GM21526 (cell line): Measurements from ENCODE around the gene KCNQ1.

Experiments
- ATAC-seq: cut with Tn5 transposase; IDR thresholded peaks from one replicate; pipeline ENCODE4 v1.9.1; 2021; ENCODE audit warnings: moderate library complexity; ENCODE audit not compliant: unreplicated experiment, low FRiP score

The KCNQ1 gene

GRCh38 chr11:2575591-2576051 lies 130.8 kb downstream of the KCNQ1 start:
- ATAC-seq, result no peak

GRCh38 chr11:2576111-2576510 lies 131.3 kb downstream of the KCNQ1 start:
- ATAC-seq, result no peak

DNA sequence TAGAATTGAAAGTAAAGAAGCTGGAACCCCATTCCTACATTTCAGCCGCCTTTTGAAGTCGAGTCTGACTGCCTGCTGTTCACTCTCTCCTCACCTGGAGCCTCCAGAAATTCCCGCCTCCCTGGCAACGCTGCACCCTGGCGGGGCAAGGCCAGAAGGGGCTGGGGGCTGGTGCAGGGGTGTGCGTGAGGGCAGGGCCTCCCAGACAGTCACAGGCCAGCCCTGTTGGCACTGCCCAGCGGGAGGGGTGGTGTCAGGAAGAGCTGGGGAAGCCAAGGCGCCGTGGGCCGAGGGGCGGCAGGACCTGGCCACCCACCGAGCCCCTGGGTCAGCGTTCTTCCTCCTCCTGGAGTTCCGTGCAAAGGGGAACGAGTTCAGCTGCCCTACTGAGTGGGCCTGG lies 131.7 kb downstream of the KCNQ1 start:
- ATAC-seq, result no peak

- no peak for ATAC-seq
These were observed 132.5 kb downstream of the KCNQ1 start for GRCh38 chr11:2577031-2577990.

GRCh38 chr11:2577991-2578928 lies 133.5 kb downstream of the KCNQ1 start:
- ATAC-seq, result no peak

- no peak for ATAC-seq
These were observed 134.1 kb downstream of the KCNQ1 start for GRCh38 chr11:2578929-2579270.

- no peak for ATAC-seq
These were observed 134.7 kb downstream of the KCNQ1 start for GRCh38 chr11:2579315-2580060.

DNA sequence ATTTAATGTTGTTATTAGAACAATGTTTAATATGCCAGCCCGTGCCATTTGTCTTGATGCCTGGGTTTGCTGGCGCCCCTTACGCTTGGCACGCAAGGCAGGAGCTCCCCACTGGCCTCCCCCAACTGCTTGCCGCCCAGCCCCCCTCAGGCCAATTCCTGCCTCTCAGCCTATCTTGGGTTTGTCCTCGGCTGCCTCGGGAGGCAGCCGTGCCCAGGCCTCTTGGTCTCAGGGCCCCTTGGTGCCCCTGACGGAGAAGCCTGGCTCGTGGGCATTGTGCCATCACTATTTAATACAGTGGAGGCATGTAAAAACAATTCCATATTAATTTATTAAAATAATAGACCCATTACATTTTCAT lies 135.2 kb downstream of the KCNQ1 start:
- no peak for ATAC-seq

DNA sequence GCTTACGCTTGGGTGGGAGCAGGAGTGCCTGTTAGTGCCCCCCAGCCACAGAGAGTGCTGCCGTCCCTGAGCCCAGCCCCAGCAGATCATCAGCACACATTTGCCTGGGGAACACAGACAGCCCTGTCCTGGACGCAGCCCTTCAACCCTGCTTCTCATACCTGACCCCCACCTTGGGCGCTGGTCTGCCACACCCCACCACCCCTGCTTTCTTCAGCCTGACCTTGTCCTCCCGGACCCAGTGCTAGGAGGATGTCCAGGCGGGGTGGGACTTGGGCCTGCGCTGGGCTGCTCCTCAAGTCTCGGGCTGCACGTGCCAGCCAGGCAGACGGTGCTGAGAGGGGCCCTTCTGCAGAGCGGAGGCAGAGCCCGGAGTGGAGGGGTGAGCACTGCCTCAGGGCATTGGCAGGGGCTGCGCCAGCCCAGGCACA lies 135.8 kb downstream of the KCNQ1 start:
- no peak for ATAC-seq

- no peak for ATAC-seq
These were observed 136.5 kb downstream of the KCNQ1 start for GRCh38 chr11:2581151-2581930.

DNA sequence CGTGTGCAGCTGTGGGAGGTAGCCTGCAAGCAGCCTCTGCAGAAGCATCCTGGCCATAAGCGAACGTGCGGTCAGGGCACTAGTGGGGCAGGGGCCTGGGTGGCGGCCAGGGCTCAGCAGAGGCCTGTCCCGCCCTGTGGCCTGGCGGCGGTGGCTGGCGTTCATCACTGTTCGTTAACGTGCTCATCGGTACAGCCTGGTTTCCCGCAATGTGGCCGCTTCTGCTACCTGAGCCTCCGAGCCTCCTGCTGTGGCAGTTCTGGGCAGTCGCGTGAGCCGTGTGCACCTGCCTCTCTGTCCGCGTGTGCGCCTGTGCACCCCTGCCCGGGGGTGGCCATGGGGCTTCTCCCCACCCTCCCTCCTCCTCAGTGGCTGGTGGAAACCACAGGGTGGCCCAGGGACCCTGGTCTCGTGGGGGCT lies 137.1 kb downstream of the KCNQ1 start:
- ATAC-seq, result no peak

GRCh38 chr11:2582351-2582945 lies 137.6 kb downstream of the KCNQ1 start:
- ATAC-seq, result no peak

DNA sequence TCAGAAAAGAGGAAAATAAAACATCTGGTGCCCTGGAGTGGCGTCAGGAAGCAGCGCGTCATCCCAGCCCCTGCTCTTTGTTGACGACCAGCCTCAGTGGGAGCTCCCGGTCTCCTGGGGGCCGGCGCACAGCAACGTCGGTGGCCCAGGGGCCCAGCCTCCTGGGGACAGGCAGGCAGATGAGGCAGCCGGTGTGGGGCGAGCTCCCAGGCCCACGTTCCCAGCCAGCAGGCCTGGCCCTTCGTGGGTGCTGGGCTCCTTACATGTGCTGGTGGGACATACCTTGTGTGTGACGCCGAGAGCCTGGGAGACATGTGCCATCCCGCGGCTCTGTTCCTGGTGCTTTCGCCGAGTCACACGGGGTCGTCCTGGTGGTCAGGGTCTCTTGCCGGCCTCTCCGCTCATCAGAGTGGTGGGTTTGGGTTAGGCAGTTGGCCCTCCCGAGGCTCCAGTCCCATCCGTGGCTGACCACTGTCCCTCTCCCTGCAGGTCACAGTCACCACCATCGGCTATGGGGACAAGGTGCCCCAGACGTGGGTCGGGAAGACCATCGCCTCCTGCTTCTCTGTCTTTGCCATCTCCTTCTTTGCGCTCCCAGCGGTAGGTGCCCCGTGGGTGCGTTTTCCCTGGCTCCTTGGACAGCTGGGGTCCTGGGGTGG lies 138.3 kb downstream of the KCNQ1 start:
- no peak for ATAC-seq

DNA sequence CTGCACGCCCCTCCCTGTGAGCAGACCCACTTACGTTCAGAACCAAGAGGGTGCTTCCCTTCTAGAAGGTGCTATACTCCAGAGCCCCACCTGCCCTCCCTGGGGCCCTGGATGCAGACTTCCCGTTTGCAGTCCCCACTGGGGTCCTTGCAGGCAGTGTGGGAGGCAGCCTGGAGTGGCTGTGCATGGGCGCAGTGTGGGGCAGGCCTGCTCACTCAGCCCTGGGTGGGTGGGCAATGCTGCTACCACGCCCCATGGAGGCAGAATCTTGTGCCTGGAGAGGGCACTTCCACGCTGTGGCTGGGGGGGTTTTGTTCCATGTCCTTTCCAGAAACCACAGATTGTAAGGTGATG lies 138.8 kb downstream of the KCNQ1 start:
- ATAC-seq, result no peak

DNA sequence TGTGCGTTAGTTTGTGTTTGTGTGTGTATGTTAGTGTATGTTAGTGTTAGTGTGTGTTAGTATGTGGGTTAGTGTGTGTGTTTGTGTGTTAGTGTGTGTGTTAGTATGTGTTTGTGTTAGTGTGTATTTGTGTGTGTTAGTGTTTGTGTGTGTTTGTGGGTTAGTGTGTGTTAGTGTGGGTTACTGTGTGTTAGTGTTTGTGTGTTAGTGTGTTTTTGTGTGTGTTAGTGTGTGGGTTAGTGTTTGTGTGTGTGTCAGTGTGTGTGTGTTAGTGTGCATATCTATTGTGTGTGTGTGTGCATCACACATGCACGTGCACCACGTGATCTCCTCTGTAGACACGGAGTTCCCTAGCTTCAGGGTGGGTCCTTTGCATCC lies 139.6 kb downstream of the KCNQ1 start:
- ATAC-seq, result no peak

GRCh38 chr11:2584812-2585565 lies 140.2 kb downstream of the KCNQ1 start:
- no peak for ATAC-seq

- ATAC-seq, result no peak
These were observed 140.8 kb downstream of the KCNQ1 start for GRCh38 chr11:2585566-2586086.
